Measurements from ENCODE around the gene NKX2-3.

DNA sequence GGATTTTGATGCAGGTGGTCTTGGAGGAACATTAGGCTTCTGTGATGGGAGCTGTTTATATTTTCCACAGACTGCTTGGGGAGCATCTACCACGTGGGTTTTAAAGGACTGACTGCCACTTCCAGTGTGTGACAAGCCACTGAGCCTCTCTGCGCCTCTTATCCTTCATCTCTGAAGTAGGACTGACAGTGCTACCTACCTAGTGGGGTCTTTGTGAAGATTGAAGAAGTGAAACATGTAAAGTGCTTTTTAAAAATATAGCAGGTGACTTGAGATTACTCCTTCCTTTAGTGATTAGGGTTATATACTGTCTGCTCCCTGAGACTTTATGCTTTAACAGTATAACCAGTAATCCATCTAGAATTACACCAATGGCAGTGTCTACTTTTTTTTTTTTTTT is 29.9 kb downstream of the NKX2-3 start:
- TF ChIP-seq, protein P1, sequence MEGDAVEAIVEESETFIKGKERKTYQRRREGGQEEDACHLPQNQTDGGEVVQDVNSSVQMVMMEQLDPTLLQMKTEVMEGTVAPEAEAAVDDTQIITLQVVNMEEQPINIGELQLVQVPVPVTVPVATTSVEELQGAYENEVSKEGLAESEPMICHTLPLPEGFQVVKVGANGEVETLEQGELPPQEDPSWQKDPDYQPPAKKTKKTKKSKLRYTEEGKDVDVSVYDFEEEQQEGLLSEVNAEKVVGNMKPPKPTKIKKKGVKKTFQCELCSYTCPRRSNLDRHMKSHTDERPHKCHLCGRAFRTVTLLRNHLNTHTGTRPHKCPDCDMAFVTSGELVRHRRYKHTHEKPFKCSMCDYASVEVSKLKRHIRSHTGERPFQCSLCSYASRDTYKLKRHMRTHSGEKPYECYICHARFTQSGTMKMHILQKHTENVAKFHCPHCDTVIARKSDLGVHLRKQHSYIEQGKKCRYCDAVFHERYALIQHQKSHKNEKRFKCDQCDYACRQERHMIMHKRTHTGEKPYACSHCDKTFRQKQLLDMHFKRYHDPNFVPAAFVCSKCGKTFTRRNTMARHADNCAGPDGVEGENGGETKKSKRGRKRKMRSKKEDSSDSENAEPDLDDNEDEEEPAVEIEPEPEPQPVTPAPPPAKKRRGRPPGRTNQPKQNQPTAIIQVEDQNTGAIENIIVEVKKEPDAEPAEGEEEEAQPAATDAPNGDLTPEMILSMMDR (IDR thresholded peaks at IDR 0.05): no peak
- TF ChIP-seq POLR2A (IDR thresholded peaks at IDR 0.05) (no peak), POLR2AphosphoS5 (IDR thresholded peaks at IDR 0.05) (no peak)

Data from stomach (tissue), 4 donors.